Natural killer cell (primary cell): ENCODE measurements around the gene FUT8. TPM values are rescaled to one million over a fixed set of nuclear protein-coding genes. Genes with fewer than 3 reads are reported as not detected.

ENCODE experiments used
- ATAC-seq, 3 donors: fragments of 150-1000 bp in 2 of 3; fragments of 200-7000 bp in 1 of 3; cut with Tn5 transposase; 1 replicate in 1 of 3; 2 replicates in 2 of 3; pipeline ENCODE4 v1.10.0; 2021; ENCODE audit warnings: mild to moderate bottlenecking in 2 of 3, moderate library complexity in 2 of 3
- DNase-seq, 2 donors: peaks; one replicate each; pipeline versions ENCODE4 v3.0.0 to v3.0.0-alpha.2; 2013 to 2021; ENCODE audit warnings: mixed read lengths in 1 of 2
- H3K27ac ChIP-seq: one replicate; pipeline ENCODE4 v1.5.1; 2013; ENCODE audit warnings: mild to moderate bottlenecking, low read length
- H3K27me3 ChIP-seq: one replicate; pipeline ENCODE4 v1.6.1; 2013; ENCODE audit warnings: low read length; ENCODE audit not compliant: control insufficient read depth, insufficient read depth
- H3K36me3 ChIP-seq: one replicate; pipeline ENCODE4 v1.6.1; 2013; ENCODE audit warnings: low read length; ENCODE audit not compliant: control insufficient read depth, insufficient read depth
- H3K4me1 ChIP-seq: one replicate; pipeline ENCODE4 v1.6.1; 2013; ENCODE audit warnings: low read length; ENCODE audit not compliant: control insufficient read depth, insufficient read depth
- H3K4me3 ChIP-seq: one replicate; pipeline ENCODE4 v1.5.1; 2013; ENCODE audit warnings: low read length
- H3K9me3 ChIP-seq: one replicate; pipeline ENCODE4 v1.6.1; 2013; ENCODE audit warnings: low read length; ENCODE audit not compliant: control insufficient read depth, insufficient read depth
- H3K27ac Mint-ChIP-seq, 2 donors: one replicate each; pipeline ENCODE4 v1.8.0; 2022; ENCODE audit warnings: mild to moderate bottlenecking in 2 of 2, mixed read lengths in 2 of 2, moderate library complexity in 1 of 2
- H3K27me3 Mint-ChIP-seq, 2 donors: one replicate each; pipeline ENCODE4 v1.8.0; 2022; ENCODE audit warnings: low read depth in 2 of 2, mixed read lengths in 2 of 2
- H3K36me3 Mint-ChIP-seq: one replicate; pipeline ENCODE4 v1.8.0; 2022; ENCODE audit warnings: mixed read lengths
- H3K4me1 Mint-ChIP-seq, 2 donors: one replicate each; pipeline ENCODE4 v1.8.0; 2022; ENCODE audit warnings: mixed read lengths in 2 of 2
- H3K4me3 Mint-ChIP-seq: one replicate; pipeline ENCODE4 v1.8.0; 2022; ENCODE audit warnings: mild to moderate bottlenecking, moderate library complexity, mixed read lengths
- H3K9me3 Mint-ChIP-seq, 2 donors: one replicate each; pipeline ENCODE4 v1.8.0; 2022; ENCODE audit warnings: mixed read lengths in 2 of 2
- WGBS: methylation state at CpG from one replicate; pipeline ENCODE4 v1.1.7; 2013; ENCODE audit warnings: missing lambda C conversion rate; ENCODE audit not compliant: insufficient coverage; 5-methylcytosine and 5-hydroxymethylcytosine counted together
- intact Hi-C: fragments of 100-400 bp; cut with micrococcal nuclease; formaldehyde crosslinking; loops from one replicate; pipeline ENCODE4 v1.14.2; 2022
- total RNA-seq, 4 donors: library from RNA; stranded (reverse); fragments of 120-200 nt in 1 of 4; gene quantifications; one replicate each; pipeline versions ENCODE4 v1.2.3 to v1.2.4, GENCODE V29; 2013 to 2022
- TF ChIP-seq, protein P1 (sequence below): fragments of 200-600 bp; IDR thresholded peaks from one replicate; pipeline ENCODE4 v1.8.0; 2022; ENCODE audit warnings: antibody characterized with exemption

FUT8 gene
- total RNA-seq, 3 donors from 2014 or later (not counting 1 experiment from before 2014, with no cell fraction given) = 20.7 to 29.2 (median 21.2) TPM

DNA sequence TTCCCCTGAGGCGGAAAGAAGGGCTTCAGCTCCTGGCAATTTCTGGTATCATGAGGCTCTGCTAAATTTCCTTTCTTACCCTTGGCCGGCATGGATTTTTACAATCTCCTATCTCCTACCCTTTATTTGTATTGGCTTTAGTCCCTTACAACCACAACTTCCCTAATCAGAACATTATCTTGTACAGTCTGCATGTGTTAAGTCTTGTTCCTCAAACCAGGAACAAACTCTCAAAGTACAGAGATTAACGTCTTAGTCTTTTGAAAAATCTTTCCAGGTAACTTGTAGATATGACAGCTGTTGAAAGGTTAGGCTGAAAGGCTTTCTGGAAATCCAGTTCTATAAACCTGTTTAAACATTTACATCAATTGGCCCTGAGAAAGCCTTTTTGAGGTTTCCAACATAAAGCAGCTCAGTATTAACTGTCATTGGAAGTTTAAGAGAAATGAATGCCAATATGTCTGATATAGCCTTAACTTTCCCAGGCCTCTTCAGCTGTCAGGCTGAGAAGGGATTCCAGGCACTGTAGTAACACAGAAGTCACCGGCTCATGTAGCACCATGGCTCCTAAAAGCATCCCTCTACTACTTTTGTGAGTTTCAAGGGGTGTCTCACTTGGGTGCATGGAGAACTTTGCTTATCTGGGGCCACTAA is 360.5 kb downstream of the FUT8 start:
- Mint-ChIP-seq H3K4me1 (no peaks in the 10 kb centered on the region), H3K27me3 (peaks cover 2 to 24% of the 10 kb centered on the region in 2 donors), H3K4me3 (no peak overlapping the region), H3K9me3 (no peaks in the 10 kb centered on the region), H3K36me3 (no peaks in the 10 kb centered on the region), H3K27ac (no peak overlapping the region)
- intact Hi-C loops = no loop called here
- Histone ChIP-seq H3K27me3 (no peaks in the 10 kb centered on the region), H3K9me3 (no peaks in the 10 kb centered on the region), H3K27ac (no peak overlapping the region), H3K4me3 (no peak overlapping the region), H3K4me1 (no peaks in the 10 kb centered on the region), H3K36me3 (no peaks in the 10 kb centered on the region)
- ATAC-seq (no peak), DNase-seq (no peak)
- 58% methylated on average over 4 of the region's 4 CpGs for WGBS
- TF ChIP-seq, protein P1, sequence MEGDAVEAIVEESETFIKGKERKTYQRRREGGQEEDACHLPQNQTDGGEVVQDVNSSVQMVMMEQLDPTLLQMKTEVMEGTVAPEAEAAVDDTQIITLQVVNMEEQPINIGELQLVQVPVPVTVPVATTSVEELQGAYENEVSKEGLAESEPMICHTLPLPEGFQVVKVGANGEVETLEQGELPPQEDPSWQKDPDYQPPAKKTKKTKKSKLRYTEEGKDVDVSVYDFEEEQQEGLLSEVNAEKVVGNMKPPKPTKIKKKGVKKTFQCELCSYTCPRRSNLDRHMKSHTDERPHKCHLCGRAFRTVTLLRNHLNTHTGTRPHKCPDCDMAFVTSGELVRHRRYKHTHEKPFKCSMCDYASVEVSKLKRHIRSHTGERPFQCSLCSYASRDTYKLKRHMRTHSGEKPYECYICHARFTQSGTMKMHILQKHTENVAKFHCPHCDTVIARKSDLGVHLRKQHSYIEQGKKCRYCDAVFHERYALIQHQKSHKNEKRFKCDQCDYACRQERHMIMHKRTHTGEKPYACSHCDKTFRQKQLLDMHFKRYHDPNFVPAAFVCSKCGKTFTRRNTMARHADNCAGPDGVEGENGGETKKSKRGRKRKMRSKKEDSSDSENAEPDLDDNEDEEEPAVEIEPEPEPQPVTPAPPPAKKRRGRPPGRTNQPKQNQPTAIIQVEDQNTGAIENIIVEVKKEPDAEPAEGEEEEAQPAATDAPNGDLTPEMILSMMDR = no peak

GRCh38 chr14:65774041-65774440 is 361.5 kb downstream of the FUT8 start:
- H3K9me3 Mint-ChIP-seq = no peaks in the 10 kb centered on the region
- Histone ChIP-seq H3K27me3 (no peaks in the 10 kb centered on the region), H3K9me3 (no peaks in the 10 kb centered on the region), H3K36me3 (no peaks in the 10 kb centered on the region), H3K27ac (no peak overlapping the region), H3K4me3 (no peak overlapping the region), H3K4me1 (no peaks in the 10 kb centered on the region)
- WGBS = 94% methylated on average over 1 of the region's 1 CpG
- no peak overlapping the region for H3K4me3 Mint-ChIP-seq
- TF ChIP-seq, protein P1 = no peak
- no peaks in the 10 kb centered on the region for H3K4me1 Mint-ChIP-seq
- no peak overlapping the region for H3K27ac Mint-ChIP-seq
- no peaks in the 10 kb centered on the region for H3K36me3 Mint-ChIP-seq
- ATAC-seq = no peak
- peaks cover 5 to 15% of the 10 kb centered on the region in 2 donors for H3K27me3 Mint-ChIP-seq
- intact Hi-C loops = no loop called here
- DNase-seq = no peak

GRCh38 chr14:65776193-65776852 is 363.8 kb downstream of the FUT8 start:
- Mint-ChIP-seq H3K36me3 (no peaks in the 10 kb centered on the region), H3K27ac (no peak overlapping the region), H3K27me3 (peaks cover 5 to 28% of the 10 kb centered on the region in 2 donors), H3K4me1 (no peaks in the 10 kb centered on the region), H3K4me3 (no peak overlapping the region), H3K9me3 (no peaks in the 10 kb centered on the region)
- 96% methylated on average over 3 of the region's 4 CpGs for WGBS
- Histone ChIP-seq H3K9me3 (no peaks in the 10 kb centered on the region), H3K27me3 (no peaks in the 10 kb centered on the region), H3K4me3 (no peak overlapping the region), H3K4me1 (no peaks in the 10 kb centered on the region), H3K27ac (no peak overlapping the region), H3K36me3 (no peaks in the 10 kb centered on the region)
- ATAC-seq (no peak), DNase-seq (no peak)
- intact Hi-C loops = no loop called here
- TF ChIP-seq, protein P1 = no peak
